Right lobe of liver (tissue), 6 donors: ENCODE results near the gene NSRP1. TPM values are rescaled to one million over a fixed set of nuclear protein-coding genes. Genes with fewer than 3 reads are reported as not detected.

Source experiments
- ATAC-seq, 4 donors: fragments of 200-7000 bp; cut with Tn5 transposase; one replicate each; pipeline ENCODE4 v1.9.1; 2020; ENCODE audit warnings: mild to moderate bottlenecking in 4 of 4, moderate library complexity in 4 of 4
- DNase-seq, 3 donors: peaks; one replicate each; pipeline ENCODE4 v3.0.0-alpha.2; 2020
- H3K27ac ChIP-seq, 3 donors: fragments of 200-600 bp; one replicate each; pipeline ENCODE4 v1.8.0; 2022
- H3K27me3 ChIP-seq, 2 donors: fragments of 200-600 bp; one replicate each; pipeline ENCODE4 v1.8.0; 2022
- H3K36me3 ChIP-seq, 4 donors: fragments of 200-600 bp; sonication (generic) in 1 of 4; one replicate each; pipeline versions ENCODE4 v1.5.1 to v1.8.0; 2017 to 2022; ENCODE audit warnings: control low read depth in 1 of 4
- H3K4me1 ChIP-seq, 4 donors: fragments of 200-600 bp; sonication (generic) in 1 of 4; one replicate each; pipeline versions ENCODE4 v1.5.1 to v1.8.0; 2017 to 2022; ENCODE audit warnings: control low read depth in 1 of 4
- H3K4me3 ChIP-seq, 3 donors: fragments of 200-600 bp; one replicate each; pipeline ENCODE4 v1.8.0; 2022
- H3K9me3 ChIP-seq, 4 donors: fragments of 200-600 bp; sonication (generic) in 1 of 4; one replicate each; pipeline versions ENCODE4 v1.5.1 to v1.8.0; 2017 to 2022; ENCODE audit warnings: control low read depth in 1 of 4
- POLR2A ChIP-seq: fragments of 450-650 bp; IDR thresholded peaks from one replicate; pipeline ENCODE4 v1.6.1; 2017; ENCODE audit warnings: antibody characterized with exemption, mild to moderate bottlenecking
- WGBS: methylation state at CpG from one replicate; pipeline ENCODE4 v1.1.6; 2018; ENCODE audit warnings: low coverage, low lambda C conversion rate; ENCODE audit not compliant: insufficient coverage; ENCODE audit errors: missing lambda C conversion rate; 5-methylcytosine and 5-hydroxymethylcytosine counted together
- intact Hi-C, 2 donors: fragments of 100-400 bp; cut with DNase I; formaldehyde crosslinking; loops; one replicate each; pipeline versions ENCODE4 v1.11.2 to v1.14.1; 2022
- total RNA-seq, 6 experiments: library from RNA; depleted of rRNA in 2 of 6; stranded (reverse); fragments of >200 nt in 2 of 6; fragmentation: NEBNext Ultra II Directional in 3 of 6; extraction: Animal tissue kit (Norgen Biotek cat#: 25700) in 3 of 6; gene quantifications; one replicate each; pipeline versions ENCODE4 v1.1.0 to v1.2.4, GENCODE V29; 2016 to 2023
- TF ChIP-seq, protein P1 (sequence below), 4 donors: fragments of 200-600 bp in 3 of 4; fragments of 450-650 bp in 1 of 4; IDR thresholded peaks; one replicate each; pipeline versions ENCODE4 v1.5.1 to v1.8.0; 2016 to 2022; ENCODE audit warnings: antibody characterized with exemption in 4 of 4, mild to moderate bottlenecking in 2 of 4
- donor health status: DM: no; HTN: yes; CAD: no.
- donor health status: DM: no; HTN: no; CAD: no.
- donor health status: DM: no; HTN: no; CAD: no.
- donor health status: DM: no; HTN: yes; CAD: no.
- donor health status: DM: no; HTN: yes; CAD: no.

The NSRP1 gene
- total RNA-seq, 6 experiments from 2014 or later, result 5.8 to 11.7 (median 8.1) TPM

DNA sequence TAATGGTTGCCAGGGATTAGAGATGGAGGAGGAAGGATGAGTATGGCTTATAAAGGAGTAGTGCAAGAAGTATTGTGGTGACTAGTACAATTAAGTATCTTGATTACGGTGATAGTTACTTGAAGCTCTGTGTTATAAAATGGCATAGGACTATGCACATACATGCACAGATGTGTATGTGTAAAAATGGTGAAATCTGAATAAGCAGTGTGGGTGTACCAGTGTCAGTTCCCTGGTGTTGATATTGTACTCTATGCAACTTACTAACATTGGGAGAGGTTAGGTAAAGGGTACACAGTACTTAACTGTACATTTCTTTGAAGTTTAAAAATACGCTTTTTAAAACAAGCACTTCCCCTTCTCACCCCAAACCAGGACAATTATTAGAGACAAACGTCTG lies 48.5 kb downstream of the NSRP1 start:
- DNase-seq, result no peak
- ATAC-seq, result no peak
- Histone ChIP-seq H3K36me3 (no peaks in the 10 kb centered on the region), H3K9me3 (no peaks in the 10 kb centered on the region), H3K27me3 (no peaks in the 10 kb centered on the region), H3K4me3 (no peak overlapping the region), H3K27ac (no peak overlapping the region), H3K4me1 (peaks cover 0 to 18% (median 5%) of the 10 kb centered on the region in 4 donors)
- TF ChIP-seq, protein P1, sequence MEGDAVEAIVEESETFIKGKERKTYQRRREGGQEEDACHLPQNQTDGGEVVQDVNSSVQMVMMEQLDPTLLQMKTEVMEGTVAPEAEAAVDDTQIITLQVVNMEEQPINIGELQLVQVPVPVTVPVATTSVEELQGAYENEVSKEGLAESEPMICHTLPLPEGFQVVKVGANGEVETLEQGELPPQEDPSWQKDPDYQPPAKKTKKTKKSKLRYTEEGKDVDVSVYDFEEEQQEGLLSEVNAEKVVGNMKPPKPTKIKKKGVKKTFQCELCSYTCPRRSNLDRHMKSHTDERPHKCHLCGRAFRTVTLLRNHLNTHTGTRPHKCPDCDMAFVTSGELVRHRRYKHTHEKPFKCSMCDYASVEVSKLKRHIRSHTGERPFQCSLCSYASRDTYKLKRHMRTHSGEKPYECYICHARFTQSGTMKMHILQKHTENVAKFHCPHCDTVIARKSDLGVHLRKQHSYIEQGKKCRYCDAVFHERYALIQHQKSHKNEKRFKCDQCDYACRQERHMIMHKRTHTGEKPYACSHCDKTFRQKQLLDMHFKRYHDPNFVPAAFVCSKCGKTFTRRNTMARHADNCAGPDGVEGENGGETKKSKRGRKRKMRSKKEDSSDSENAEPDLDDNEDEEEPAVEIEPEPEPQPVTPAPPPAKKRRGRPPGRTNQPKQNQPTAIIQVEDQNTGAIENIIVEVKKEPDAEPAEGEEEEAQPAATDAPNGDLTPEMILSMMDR (IDR thresholded peaks at IDR 0.05), result no peak
- TF ChIP-seq POLR2A, result no peak
- intact Hi-C loops, result no loop called here
- 67% methylated on average over 2 of the region's 3 CpGs for WGBS

DNA sequence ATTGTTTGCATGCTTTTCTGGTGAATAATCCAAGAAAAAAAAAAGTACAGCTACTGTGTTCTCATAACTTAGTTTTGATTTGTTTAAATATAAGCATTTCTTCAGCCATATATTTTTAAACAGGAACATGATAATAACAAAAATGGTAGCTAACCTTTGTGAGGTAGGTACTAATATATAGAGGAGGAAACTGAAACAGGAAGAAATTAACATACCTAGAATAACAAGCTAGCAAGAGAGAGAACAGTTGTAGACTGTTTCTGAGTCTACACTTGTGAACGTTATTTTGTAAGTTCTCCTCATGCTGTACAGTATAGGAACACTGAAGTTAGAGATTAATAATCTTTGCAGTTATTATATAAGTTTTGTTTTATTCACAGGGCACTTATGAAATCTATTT lies 49.3 kb downstream of the NSRP1 start:
- H3K36me3 ChIP-seq, result no peaks in the 10 kb centered on the region
- intact Hi-C loops, result no loop called here
- H3K9me3 ChIP-seq, result no peaks in the 10 kb centered on the region
- no peak overlapping the region for H3K4me3 ChIP-seq
- DNase-seq, result no peak
- ATAC-seq, result no peak
- TF ChIP-seq, protein P1 (IDR thresholded peaks at IDR 0.05), result no peak
- no peak for TF ChIP-seq POLR2A
- H3K4me1 ChIP-seq, result peaks cover 0 to 17% (median 5%) of the 10 kb centered on the region in 4 donors
- no peak overlapping the region for H3K27ac ChIP-seq
- WGBS, result 67% methylated on average over 1 of the region's 1 CpG
- H3K27me3 ChIP-seq, result no peaks in the 10 kb centered on the region

DNA sequence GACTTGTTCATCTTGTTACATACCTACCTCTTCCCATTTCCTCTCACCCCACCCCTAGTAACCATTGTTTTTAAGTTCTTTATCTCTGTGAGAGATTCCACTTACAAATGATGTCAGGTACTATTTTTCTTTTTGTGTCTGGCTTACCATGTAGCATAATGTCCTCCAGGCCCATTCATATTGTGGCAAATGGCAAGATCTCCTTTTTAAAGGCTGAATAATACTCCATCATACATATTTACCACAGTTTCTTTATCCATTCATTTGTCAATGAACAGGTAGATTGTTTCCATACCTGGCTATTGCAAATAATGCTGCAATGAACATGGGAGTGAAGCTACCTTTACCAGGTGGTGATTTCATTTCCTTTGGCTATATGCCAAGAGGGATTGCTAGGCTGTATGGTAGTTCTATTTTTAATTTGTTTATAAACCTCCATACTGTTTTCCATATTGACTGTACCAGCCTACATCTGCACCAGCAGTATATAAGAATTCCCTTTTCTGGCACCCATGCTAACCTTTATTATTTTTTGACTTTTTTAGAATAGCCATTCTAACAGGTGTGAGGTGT lies 53.9 kb downstream of the NSRP1 start:
- H3K4me1 ChIP-seq, result no peaks in the 10 kb centered on the region
- TF ChIP-seq POLR2A, result no peak
- TF ChIP-seq, protein P1 (IDR thresholded peaks at IDR 0.05), result no peak
- DNase-seq, result no peak
- ATAC-seq, result no peak
- no peaks in the 10 kb centered on the region for H3K27me3 ChIP-seq
- H3K4me3 ChIP-seq, result no peak overlapping the region
- intact Hi-C loops, result no loop called here
- no peak overlapping the region for H3K27ac ChIP-seq
- H3K36me3 ChIP-seq, result peaks cover 0 to 10% (median 0%) of the 10 kb centered on the region in 4 donors
- H3K9me3 ChIP-seq, result no peaks in the 10 kb centered on the region

DNA sequence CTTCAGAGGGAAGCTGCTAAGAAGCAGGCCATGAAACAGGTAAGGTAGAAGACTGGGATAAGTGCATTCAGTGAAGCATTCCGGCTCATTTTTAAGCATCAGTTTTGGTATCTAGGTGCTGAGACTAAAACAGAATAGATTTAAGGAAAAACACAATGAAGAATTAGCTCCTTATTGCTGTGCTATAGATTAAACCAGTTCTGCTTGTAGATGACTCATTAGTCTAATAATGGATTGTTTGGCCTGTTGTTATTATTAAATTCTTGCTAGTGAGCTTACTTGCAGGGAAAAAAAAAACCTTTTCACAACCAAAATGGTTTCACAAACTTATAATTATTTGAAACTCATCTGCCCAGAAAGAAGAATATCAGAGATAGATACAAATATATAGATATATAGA lies 55.9 kb downstream of the NSRP1 start:
- Histone ChIP-seq H3K4me1 (no peaks in the 10 kb centered on the region), H3K9me3 (no peaks in the 10 kb centered on the region), H3K4me3 (no peak overlapping the region), H3K27me3 (no peaks in the 10 kb centered on the region), H3K27ac (no peak overlapping the region), H3K36me3 (peaks cover 0 to 10% (median under 1%) of the 10 kb centered on the region in 4 donors)
- TF ChIP-seq, protein P1 (IDR thresholded peaks at IDR 0.05), result no peak
- no peak for TF ChIP-seq POLR2A
- ATAC-seq, result no peak
- 100% methylated on average over 1 of the region's 1 CpG for WGBS
- intact Hi-C loops, result no loop called here
- no peak for DNase-seq

DNA sequence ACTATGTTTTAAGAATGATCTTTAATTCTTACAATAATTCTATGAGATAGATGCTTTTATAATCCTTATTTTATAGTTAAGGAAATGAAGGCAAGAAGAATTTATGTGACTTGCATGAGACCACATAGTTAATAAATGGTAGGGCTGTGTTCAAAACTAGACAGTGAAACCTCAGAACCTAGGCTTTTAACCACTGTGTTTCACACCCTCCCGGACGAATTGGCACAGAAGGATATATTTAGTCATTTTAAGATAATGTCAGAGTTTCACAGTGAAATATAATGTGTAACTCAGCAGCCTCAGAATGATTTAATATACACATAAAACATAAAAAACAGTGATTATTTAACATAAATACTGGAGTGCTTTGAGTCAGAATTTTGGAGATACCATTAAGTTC lies 57.0 kb downstream of the NSRP1 start:
- 41% methylated on average over 2 of the region's 2 CpGs for WGBS
- DNase-seq (no peak), ATAC-seq (no peak)
- intact Hi-C loops, result no loop called here
- no peaks in the 10 kb centered on the region for H3K9me3 ChIP-seq
- no peak overlapping the region for H3K4me3 ChIP-seq
- H3K36me3 ChIP-seq, result peaks cover 0 to 10% (median 5%) of the 10 kb centered on the region in 4 donors
- no peaks in the 10 kb centered on the region for H3K4me1 ChIP-seq
- no peaks in the 10 kb centered on the region for H3K27me3 ChIP-seq
- no peak for TF ChIP-seq POLR2A
- TF ChIP-seq, protein P1 (IDR thresholded peaks at IDR 0.05), result no peak
- no peak overlapping the region for H3K27ac ChIP-seq
